ENCODE data around the gene DNAAF8.

Gene DNAAF8

DNA sequence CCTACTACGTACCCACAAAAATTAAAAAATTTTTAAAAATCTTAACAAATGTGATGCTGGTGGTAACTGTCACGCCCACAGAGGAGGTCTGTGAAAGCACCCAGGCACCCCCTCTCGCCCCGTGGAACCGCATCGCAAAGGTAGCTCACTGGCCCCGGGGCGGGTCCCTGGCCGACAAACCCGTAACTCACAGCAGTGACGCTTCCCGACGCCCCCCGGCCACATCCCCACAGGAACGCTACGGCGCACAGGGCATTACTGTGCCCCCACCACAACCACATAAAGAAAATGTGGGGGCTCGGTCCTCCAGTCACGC, 632 bp upstream of the DNAAF8 start:
- Histone ChIP-seq H3K4me1 (ENCODE audit: control insufficient read depth, low read length) (peaks cover 7% of the 10 kb centered on the region), H4K20me1 (ENCODE audit: control insufficient read depth, insufficient read depth, low read depth, low read length) (no peaks in the 10 kb centered on the region), H3F3A (ENCODE audit: control insufficient read depth, insufficient read depth) (no peaks in the 10 kb centered on the region), H3K9me3 (ENCODE audit: control insufficient read depth, insufficient read depth, low read length) (no peaks in the 10 kb centered on the region), H3K9me2 (replicated peaks; ENCODE audit: control insufficient read depth, low read length) (no peaks in the 10 kb centered on the region), H3K27ac (ENCODE audit: low read depth, low read length) (peak overlapping the region; percentile 26), H3K4me2 (ENCODE audit: low read length) (peak overlapping the region; percentile 71), H3K36me3 (ENCODE audit: control insufficient read depth, low read length) (no peaks in the 10 kb centered on the region), H3K4me3 (ENCODE audit: low read length) (peak overlapping the region; percentile 84), H3K27me3 (ENCODE audit: control insufficient read depth, low read length) (no peaks in the 10 kb centered on the region), H3K79me2 (ENCODE audit: control insufficient read depth, low read length) (peaks cover 15% of the 10 kb centered on the region)
- no peak for TF ChIP-seq EZH2phosphoT487 (IDR thresholded peaks at IDR 0.05; ENCODE audit: borderline replicate concordance, low read length)
- TF ChIP-seq, protein P1, sequence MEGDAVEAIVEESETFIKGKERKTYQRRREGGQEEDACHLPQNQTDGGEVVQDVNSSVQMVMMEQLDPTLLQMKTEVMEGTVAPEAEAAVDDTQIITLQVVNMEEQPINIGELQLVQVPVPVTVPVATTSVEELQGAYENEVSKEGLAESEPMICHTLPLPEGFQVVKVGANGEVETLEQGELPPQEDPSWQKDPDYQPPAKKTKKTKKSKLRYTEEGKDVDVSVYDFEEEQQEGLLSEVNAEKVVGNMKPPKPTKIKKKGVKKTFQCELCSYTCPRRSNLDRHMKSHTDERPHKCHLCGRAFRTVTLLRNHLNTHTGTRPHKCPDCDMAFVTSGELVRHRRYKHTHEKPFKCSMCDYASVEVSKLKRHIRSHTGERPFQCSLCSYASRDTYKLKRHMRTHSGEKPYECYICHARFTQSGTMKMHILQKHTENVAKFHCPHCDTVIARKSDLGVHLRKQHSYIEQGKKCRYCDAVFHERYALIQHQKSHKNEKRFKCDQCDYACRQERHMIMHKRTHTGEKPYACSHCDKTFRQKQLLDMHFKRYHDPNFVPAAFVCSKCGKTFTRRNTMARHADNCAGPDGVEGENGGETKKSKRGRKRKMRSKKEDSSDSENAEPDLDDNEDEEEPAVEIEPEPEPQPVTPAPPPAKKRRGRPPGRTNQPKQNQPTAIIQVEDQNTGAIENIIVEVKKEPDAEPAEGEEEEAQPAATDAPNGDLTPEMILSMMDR (IDR thresholded peaks at IDR 0.05; ENCODE audit: low read depth, low read length, poor library complexity, severe bottlenecking) = no peak

- Histone ChIP-seq H3K79me2 (ENCODE audit: control insufficient read depth, low read length) (peaks cover 15% of the 10 kb centered on the region), H3K9me3 (ENCODE audit: control insufficient read depth, insufficient read depth, low read length) (no peaks in the 10 kb centered on the region), H3K27me3 (ENCODE audit: control insufficient read depth, low read length) (no peaks in the 10 kb centered on the region), H3K4me1 (ENCODE audit: control insufficient read depth, low read length) (peaks cover 7% of the 10 kb centered on the region), H4K20me1 (ENCODE audit: control insufficient read depth, insufficient read depth, low read depth, low read length) (no peaks in the 10 kb centered on the region), H3K36me3 (ENCODE audit: control insufficient read depth, low read length) (no peaks in the 10 kb centered on the region), H3K4me3 (ENCODE audit: low read length) (peak overlapping the region; percentile 84), H3K27ac (ENCODE audit: low read depth, low read length) (peak overlapping the region; percentile 26), H3K4me2 (ENCODE audit: low read length) (peak overlapping the region; percentile 71), H3K9me2 (replicated peaks; ENCODE audit: control insufficient read depth, low read length) (no peaks in the 10 kb centered on the region), H3F3A (ENCODE audit: control insufficient read depth, insufficient read depth) (no peaks in the 10 kb centered on the region)
- no peak for TF ChIP-seq EZH2phosphoT487 (IDR thresholded peaks at IDR 0.05; ENCODE audit: borderline replicate concordance, low read length)
- TF ChIP-seq, protein P1 (IDR thresholded peaks at IDR 0.05; ENCODE audit: low read depth, low read length, poor library complexity, severe bottlenecking) = no peak
Observed at GRCh38 chr16:4734730-4735535, 596 bp downstream of the DNAAF8 start.

DNA sequence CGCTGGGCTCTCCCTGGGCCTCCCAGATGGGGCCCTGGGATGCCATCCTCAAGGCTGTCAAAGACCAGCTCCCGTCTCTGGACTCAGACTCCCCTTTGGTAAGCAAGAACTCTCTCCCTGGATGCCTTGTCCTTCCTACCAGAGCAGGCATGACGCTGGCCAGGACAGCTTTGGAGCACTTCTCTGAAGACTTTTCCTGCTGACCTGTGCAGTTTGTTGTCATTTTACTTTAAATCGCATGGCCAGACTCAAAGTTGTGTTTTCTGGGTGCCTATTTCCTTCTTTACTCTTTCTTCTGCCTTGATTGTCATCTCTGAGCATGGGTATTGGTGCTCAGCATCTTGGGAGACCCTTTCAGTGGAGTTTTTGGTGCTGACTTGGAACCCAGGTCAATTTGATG, 2.2 kb downstream of the DNAAF8 start:
- H3K9me2 ChIP-seq (replicated peaks; ENCODE audit: control insufficient read depth, low read length) = no peaks in the 10 kb centered on the region
- H3K4me2 ChIP-seq (ENCODE audit: low read length) = no peak overlapping the region
- no peak overlapping the region for H3K27ac ChIP-seq (ENCODE audit: low read depth, low read length)
- H3K36me3 ChIP-seq (ENCODE audit: control insufficient read depth, low read length) = no peaks in the 10 kb centered on the region
- H3K27me3 ChIP-seq (ENCODE audit: control insufficient read depth, low read length) = no peaks in the 10 kb centered on the region
- no peaks in the 10 kb centered on the region for H3K9me3 ChIP-seq (ENCODE audit: control insufficient read depth, insufficient read depth, low read length)
- H3K4me3 ChIP-seq (ENCODE audit: low read length) = no peak overlapping the region
- H3K79me2 ChIP-seq (ENCODE audit: control insufficient read depth, low read length) = peaks cover 15% of the 10 kb centered on the region
- H3F3A ChIP-seq (ENCODE audit: control insufficient read depth, insufficient read depth) = no peaks in the 10 kb centered on the region
- no peaks in the 10 kb centered on the region for H4K20me1 ChIP-seq (ENCODE audit: control insufficient read depth, insufficient read depth, low read depth, low read length)
- TF ChIP-seq EZH2phosphoT487 (IDR thresholded peaks at IDR 0.05; ENCODE audit: borderline replicate concordance, low read length) = no peak
- TF ChIP-seq, protein P1 (IDR thresholded peaks at IDR 0.05; ENCODE audit: low read depth, low read length, poor library complexity, severe bottlenecking) = no peak
- H3K4me1 ChIP-seq (ENCODE audit: control insufficient read depth, low read length) = peaks cover 7% of the 10 kb centered on the region

All from DOHH2 (cell line).